H9 (cell line): Measurements from ENCODE around the gene SLC24A1. TPM values are rescaled to one million over a fixed set of nuclear protein-coding genes. Genes with fewer than 3 reads are reported as not detected.

ENCODE experiments used
- DNase-seq: peaks from one replicate; pipeline ENCODE4 v3.0.0-alpha.2; 2017
- H2AFZ ChIP-seq: one replicate; pipeline ENCODE4 v1.6.1; 2013; ENCODE audit warnings: mild to moderate bottlenecking, low read length, control low read depth, moderate library complexity
- H2AK5ac ChIP-seq: 2 replicates; pipeline ENCODE4 v1.6.1; 2013; ENCODE audit warnings: low read length, control low read depth, mixed read lengths; ENCODE audit not compliant: insufficient read length
- H2BK120ac ChIP-seq: one replicate; pipeline ENCODE4 v1.6.1; 2013; ENCODE audit warnings: low read depth, mild to moderate bottlenecking, low read length, control low read depth, inconsistent platforms; ENCODE audit not compliant: poor library complexity, severe bottlenecking
- H2BK12ac ChIP-seq: 2 replicates; pipeline ENCODE4 v1.6.1; 2013; ENCODE audit warnings: low read length, control low read depth, mixed read lengths, low read depth; ENCODE audit not compliant: insufficient read length
- H2BK15ac ChIP-seq: 2 replicates; pipeline ENCODE4 v1.6.1; 2013; ENCODE audit warnings: low read depth, low read length, control low read depth
- H2BK20ac ChIP-seq: one replicate; pipeline ENCODE4 v1.6.1; 2013; ENCODE audit warnings: low read depth, mild to moderate bottlenecking, low read length, control low read depth, inconsistent platforms; ENCODE audit not compliant: poor library complexity, severe bottlenecking
- H2BK5ac ChIP-seq: 2 replicates; pipeline ENCODE4 v1.6.1; 2013; ENCODE audit warnings: low read length, control low read depth, mixed read lengths; ENCODE audit not compliant: insufficient read length
- H3K14ac ChIP-seq: 2 replicates; pipeline ENCODE4 v1.6.1; 2013; ENCODE audit warnings: low read length, control low read depth; ENCODE audit not compliant: insufficient read depth
- H3K18ac ChIP-seq: 2 replicates; pipeline ENCODE4 v1.6.1; 2013; ENCODE audit warnings: low read depth, mild to moderate bottlenecking, mixed read lengths, low read length, control low read depth; ENCODE audit not compliant: insufficient read length
- H3K23ac ChIP-seq: 2 replicates; pipeline ENCODE4 v1.6.1; 2013; ENCODE audit warnings: low read length, control low read depth, mixed read lengths, low read depth; ENCODE audit not compliant: insufficient read length
- H3K23me2 ChIP-seq: 2 replicates; pipeline ENCODE4 v1.6.1; 2013; ENCODE audit warnings: low read depth, mild to moderate bottlenecking, mixed read lengths, low read length, control low read depth; ENCODE audit not compliant: insufficient read length, poor library complexity, severe bottlenecking
- H3K27ac ChIP-seq: 2 replicates; pipeline ENCODE4 v1.5.1; 2013; ENCODE audit warnings: low read length, control low read depth, mixed read lengths, low read depth; ENCODE audit not compliant: insufficient read length
- H3K27me3 ChIP-seq: 2 replicates; pipeline ENCODE4 v1.6.1; 2013; ENCODE audit warnings: low read length, control low read depth, inconsistent platforms; ENCODE audit not compliant: insufficient read depth
- H3K4ac ChIP-seq: 2 replicates; pipeline ENCODE4 v1.6.1; 2013; ENCODE audit warnings: low read depth, mild to moderate bottlenecking, control low read depth, inconsistent platforms, low read length, moderate library complexity
- H3K4me1 ChIP-seq: 2 replicates; pipeline ENCODE4 v1.6.1; 2013; ENCODE audit warnings: low read length, control low read depth, inconsistent platforms; ENCODE audit not compliant: insufficient read depth
- H3K4me2 ChIP-seq: 2 replicates; pipeline ENCODE4 v1.6.1; 2013; ENCODE audit warnings: low read length, control low read depth, mixed read lengths; ENCODE audit not compliant: insufficient read length, insufficient read depth
- H3K56ac ChIP-seq: 2 replicates; pipeline ENCODE4 v1.6.1; 2013; ENCODE audit warnings: low read depth, mild to moderate bottlenecking, mixed read lengths, low read length, control low read depth; ENCODE audit not compliant: insufficient read length
- H3K79me1 ChIP-seq: 2 replicates; pipeline ENCODE4 v1.6.1; 2013; ENCODE audit warnings: low read depth, mild to moderate bottlenecking, moderate library complexity, low read length, control low read depth, inconsistent platforms; ENCODE audit not compliant: insufficient read depth, poor library complexity, severe bottlenecking
- H3K79me2 ChIP-seq: 2 replicates; pipeline ENCODE4 v1.6.1; 2013; ENCODE audit warnings: low read length, control low read depth, inconsistent platforms; ENCODE audit not compliant: insufficient read depth
- H3K9ac ChIP-seq: 2 replicates; pipeline ENCODE4 v1.6.1; 2013; ENCODE audit warnings: low read length, control low read depth, mixed read lengths; ENCODE audit not compliant: insufficient read length; ENCODE audit errors: extremely low read depth
- H3K9me3 ChIP-seq: one replicate; pipeline ENCODE4 v1.6.1; 2013; ENCODE audit warnings: low read depth, low read length, inconsistent platforms; ENCODE audit not compliant: control insufficient read depth
- H3T11ph ChIP-seq: one replicate; pipeline ENCODE4 v1.6.1; 2013; ENCODE audit warnings: mild to moderate bottlenecking, low read length, control low read depth, inconsistent platforms
- H4K20me1 ChIP-seq: one replicate; pipeline ENCODE4 v1.6.1; 2013; ENCODE audit not compliant: control insufficient read depth, insufficient read length, insufficient read depth
- H4K5ac ChIP-seq: 2 replicates; pipeline ENCODE4 v1.6.1; 2013; ENCODE audit warnings: low read depth, mild to moderate bottlenecking, mixed read lengths, low read length, control low read depth; ENCODE audit not compliant: insufficient read length
- H4K8ac ChIP-seq: replicated peaks from 2 replicates; pipeline ENCODE4 v1.6.1; 2013; ENCODE audit warnings: low read length, control low read depth, mixed read lengths, low read depth; ENCODE audit not compliant: insufficient read length
- H4K91ac ChIP-seq: 2 replicates; pipeline ENCODE4 v1.6.1; 2013; ENCODE audit warnings: low read depth, mild to moderate bottlenecking, moderate library complexity, mixed read lengths, low read length, control low read depth; ENCODE audit not compliant: insufficient read length
- H3K27ac Mint-ChIP-seq, 3 experiments: 2 replicates in 2 of 3; 3 replicates in 1 of 3; pipeline ENCODE4 v1.8.0; 2020 to 2021; ENCODE audit warnings: mixed read lengths in 3 of 3, mild to moderate bottlenecking in 1 of 3, moderate library complexity in 1 of 3
- H3K27me3 Mint-ChIP-seq: 2 replicates; pipeline ENCODE4 v1.8.0; 2021; ENCODE audit warnings: low read depth, mild to moderate bottlenecking, moderate library complexity, mixed read lengths
- H3K36me3 Mint-ChIP-seq, 3 experiments: 2 replicates in 2 of 3; 3 replicates in 1 of 3; pipeline ENCODE4 v1.8.0; 2020 to 2021; ENCODE audit warnings: low read depth in 3 of 3, mixed read lengths in 3 of 3; ENCODE audit not compliant: insufficient read depth in 1 of 3
- H3K4me1 Mint-ChIP-seq, 2 experiments: 2 replicates each; pipeline ENCODE4 v1.8.0; 2020; ENCODE audit warnings: mixed read lengths in 2 of 2
- H3K4me3 Mint-ChIP-seq, 2 experiments: 2 replicates in 1 of 2; 3 replicates in 1 of 2; pipeline ENCODE4 v1.8.0; 2020 to 2021; ENCODE audit warnings: mild to moderate bottlenecking in 2 of 2, mixed read lengths in 2 of 2, moderate library complexity in 1 of 2
- H3K9me3 Mint-ChIP-seq, 2 experiments: 2 replicates in 1 of 2; 3 replicates in 1 of 2; pipeline ENCODE4 v1.8.0; 2020; ENCODE audit warnings: mild to moderate bottlenecking in 2 of 2, mixed read lengths in 2 of 2, moderate library complexity in 1 of 2
- WGBS: extraction: QIAGEN DNeasy Blood & Tissue Kit; methylation state at CpG from one replicate; pipeline ENCODE4 v1.1.7; 2013; ENCODE audit warnings: missing lambda C conversion rate, low lambda C conversion rate, mixed read lengths; ENCODE audit not compliant: insufficient read length; ENCODE audit errors: extremely low coverage; 5-methylcytosine and 5-hydroxymethylcytosine counted together
- total RNA-seq: library from RNA; stranded (reverse); gene quantifications from 2 replicates; pipeline ENCODE4 v1.2.1, GENCODE V29; 2021
- TF ChIP-seq, protein P1 (sequence below): fragments of 200-600 bp; sonication (generic); conservative IDR thresholded peaks from 3 replicates; pipeline ENCODE4 v1.8.0; 2021; ENCODE audit warnings: antibody characterized with exemption, mild to moderate bottlenecking

The SLC24A1 gene
- total RNA-seq, 1 experiment from 2014 or later: 8.6 TPM

DNA sequence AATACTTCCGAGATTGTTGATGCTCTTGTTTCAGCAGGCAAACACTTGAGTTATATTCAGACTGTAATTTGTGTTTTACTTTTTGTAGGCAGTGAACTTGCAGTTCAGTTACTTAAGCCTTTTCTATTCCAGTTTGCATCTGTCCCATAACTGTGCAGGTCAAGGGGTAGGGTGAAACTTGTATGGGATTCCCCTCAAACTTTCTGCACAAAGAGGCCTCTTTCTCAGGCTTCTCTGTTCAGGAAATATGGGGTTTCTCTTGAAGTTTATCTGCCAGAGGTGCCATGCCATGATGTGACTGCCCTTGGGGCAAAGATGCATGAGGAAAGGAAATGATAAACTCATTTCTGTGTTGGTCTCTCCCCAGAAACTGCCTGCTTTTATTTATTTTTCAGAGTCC, 66.7 kb downstream of the SLC24A1 start:
- no peak overlapping the region for H3K4me3 Mint-ChIP-seq
- H3K4ac ChIP-seq: no peak overlapping the region

More for the DNA sequence above, 66.7 kb downstream of the SLC24A1 start:
- Histone ChIP-seq H3K18ac (no peak overlapping the region), H3K27me3 (no peaks in the 10 kb centered on the region), H3K9ac (no peak overlapping the region), H4K91ac (no peak overlapping the region), H2BK12ac (no peak overlapping the region), H2BK15ac (no peak overlapping the region), H3K79me1 (no peaks in the 10 kb centered on the region), H4K20me1 (no peaks in the 10 kb centered on the region), H3K23ac (no peak overlapping the region), H2AK5ac (no peak overlapping the region), H2BK20ac (no peak overlapping the region), H3K79me2 (no peaks in the 10 kb centered on the region), H3K4me1 (no peaks in the 10 kb centered on the region), H2BK120ac (no peak overlapping the region), H4K8ac (no peak overlapping the region), H3K56ac (no peak overlapping the region), H3K4me2 (no peak overlapping the region), H3T11ph (no peak overlapping the region), H3K27ac (no peak overlapping the region), H3K9me3 (no peaks in the 10 kb centered on the region), H3K23me2 (no peaks in the 10 kb centered on the region), H2BK5ac (no peak overlapping the region), H2AFZ (no peak overlapping the region), H3K14ac (no peak overlapping the region), H4K5ac (no peak overlapping the region)
- Mint-ChIP-seq H3K27ac (no peak overlapping the region), H3K36me3 (no peaks in the 10 kb centered on the region), H3K27me3 (no peaks in the 10 kb centered on the region), H3K4me1 (no peaks in the 10 kb centered on the region), H3K9me3 (no peaks in the 10 kb centered on the region)
- no CpG with 5 or more reads among the region's 1 CpG for WGBS
- DNase-seq: no peak
- TF ChIP-seq, protein P1, sequence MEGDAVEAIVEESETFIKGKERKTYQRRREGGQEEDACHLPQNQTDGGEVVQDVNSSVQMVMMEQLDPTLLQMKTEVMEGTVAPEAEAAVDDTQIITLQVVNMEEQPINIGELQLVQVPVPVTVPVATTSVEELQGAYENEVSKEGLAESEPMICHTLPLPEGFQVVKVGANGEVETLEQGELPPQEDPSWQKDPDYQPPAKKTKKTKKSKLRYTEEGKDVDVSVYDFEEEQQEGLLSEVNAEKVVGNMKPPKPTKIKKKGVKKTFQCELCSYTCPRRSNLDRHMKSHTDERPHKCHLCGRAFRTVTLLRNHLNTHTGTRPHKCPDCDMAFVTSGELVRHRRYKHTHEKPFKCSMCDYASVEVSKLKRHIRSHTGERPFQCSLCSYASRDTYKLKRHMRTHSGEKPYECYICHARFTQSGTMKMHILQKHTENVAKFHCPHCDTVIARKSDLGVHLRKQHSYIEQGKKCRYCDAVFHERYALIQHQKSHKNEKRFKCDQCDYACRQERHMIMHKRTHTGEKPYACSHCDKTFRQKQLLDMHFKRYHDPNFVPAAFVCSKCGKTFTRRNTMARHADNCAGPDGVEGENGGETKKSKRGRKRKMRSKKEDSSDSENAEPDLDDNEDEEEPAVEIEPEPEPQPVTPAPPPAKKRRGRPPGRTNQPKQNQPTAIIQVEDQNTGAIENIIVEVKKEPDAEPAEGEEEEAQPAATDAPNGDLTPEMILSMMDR: no peak
